ENCODE results near the gene ALDOC. TPM values are rescaled to one million over a fixed set of nuclear protein-coding genes. Genes with fewer than 3 reads are reported as not detected.

ALDOC gene
- total RNA-seq, 1 donor from 2014 or later = 18.3 TPM

DNA sequence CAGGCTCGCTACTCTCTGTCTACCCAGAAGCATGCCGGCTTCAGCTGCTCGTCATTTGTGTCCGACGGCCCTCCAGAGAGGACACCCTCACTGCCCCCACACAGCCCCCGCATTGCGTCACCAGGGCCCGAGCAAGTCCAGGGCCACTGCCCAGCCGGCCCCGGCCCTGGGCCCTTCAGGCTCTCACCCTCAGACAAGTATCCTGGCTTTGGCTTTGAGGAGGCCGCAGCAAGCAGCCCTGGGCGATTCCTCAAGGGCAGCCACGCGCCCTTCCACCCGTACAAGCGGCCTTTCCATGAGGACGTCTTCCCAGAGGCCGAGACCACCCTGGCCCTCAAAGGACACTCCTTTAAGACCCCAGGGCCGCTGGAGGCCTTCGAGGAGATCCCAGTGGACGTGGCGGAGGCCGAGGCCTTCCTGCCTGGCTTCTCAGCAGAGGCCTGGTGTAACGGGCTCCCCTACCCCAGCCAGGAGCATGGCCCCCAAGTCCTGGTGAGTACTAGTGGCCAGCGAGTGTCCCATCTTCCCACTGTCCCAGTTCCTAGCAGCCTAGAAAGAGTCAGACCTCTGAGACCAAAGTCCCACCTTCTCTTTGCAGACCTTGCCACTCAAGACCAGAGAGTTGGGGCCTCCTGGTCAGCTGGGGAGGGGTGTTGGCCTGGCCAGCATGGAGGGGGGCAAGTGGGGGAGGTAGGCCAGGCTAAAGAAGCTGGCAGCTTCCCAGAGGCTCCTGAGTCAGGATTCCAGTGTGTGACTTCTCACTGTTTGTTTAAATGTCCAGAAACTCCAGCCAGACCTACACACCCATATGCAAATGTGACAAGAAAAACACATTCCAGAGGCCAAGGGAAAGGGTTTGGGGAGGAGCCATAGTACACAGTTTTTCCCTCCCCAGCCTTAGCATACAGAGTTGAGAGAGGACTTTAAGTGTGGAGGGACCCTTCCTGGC lies 51.9 kb downstream of the ALDOC start:
- no peak overlapping the region for H3K27ac Mint-ChIP-seq (ENCODE audit: unreplicated experiment)
- no peaks in the 10 kb centered on the region for H3K9me3 Mint-ChIP-seq (ENCODE audit: unreplicated experiment)
- no peak for DNase-seq (ENCODE audit: low spot score)
- peaks cover 5% of the 10 kb centered on the region for H3K4me1 Mint-ChIP-seq (ENCODE audit: unreplicated experiment)
- no peak overlapping the region for H3K4me3 Mint-ChIP-seq (ENCODE audit: unreplicated experiment)
- H3K36me3 Mint-ChIP-seq (ENCODE audit: low read depth, unreplicated experiment) = no peaks in the 10 kb centered on the region
- H3K27me3 Mint-ChIP-seq (ENCODE audit: unreplicated experiment) = peaks cover 9% of the 10 kb centered on the region
- TF ChIP-seq, protein P1, sequence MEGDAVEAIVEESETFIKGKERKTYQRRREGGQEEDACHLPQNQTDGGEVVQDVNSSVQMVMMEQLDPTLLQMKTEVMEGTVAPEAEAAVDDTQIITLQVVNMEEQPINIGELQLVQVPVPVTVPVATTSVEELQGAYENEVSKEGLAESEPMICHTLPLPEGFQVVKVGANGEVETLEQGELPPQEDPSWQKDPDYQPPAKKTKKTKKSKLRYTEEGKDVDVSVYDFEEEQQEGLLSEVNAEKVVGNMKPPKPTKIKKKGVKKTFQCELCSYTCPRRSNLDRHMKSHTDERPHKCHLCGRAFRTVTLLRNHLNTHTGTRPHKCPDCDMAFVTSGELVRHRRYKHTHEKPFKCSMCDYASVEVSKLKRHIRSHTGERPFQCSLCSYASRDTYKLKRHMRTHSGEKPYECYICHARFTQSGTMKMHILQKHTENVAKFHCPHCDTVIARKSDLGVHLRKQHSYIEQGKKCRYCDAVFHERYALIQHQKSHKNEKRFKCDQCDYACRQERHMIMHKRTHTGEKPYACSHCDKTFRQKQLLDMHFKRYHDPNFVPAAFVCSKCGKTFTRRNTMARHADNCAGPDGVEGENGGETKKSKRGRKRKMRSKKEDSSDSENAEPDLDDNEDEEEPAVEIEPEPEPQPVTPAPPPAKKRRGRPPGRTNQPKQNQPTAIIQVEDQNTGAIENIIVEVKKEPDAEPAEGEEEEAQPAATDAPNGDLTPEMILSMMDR (IDR thresholded peaks at IDR 0.05; ENCODE audit: unreplicated experiment) = no peak

DNA sequence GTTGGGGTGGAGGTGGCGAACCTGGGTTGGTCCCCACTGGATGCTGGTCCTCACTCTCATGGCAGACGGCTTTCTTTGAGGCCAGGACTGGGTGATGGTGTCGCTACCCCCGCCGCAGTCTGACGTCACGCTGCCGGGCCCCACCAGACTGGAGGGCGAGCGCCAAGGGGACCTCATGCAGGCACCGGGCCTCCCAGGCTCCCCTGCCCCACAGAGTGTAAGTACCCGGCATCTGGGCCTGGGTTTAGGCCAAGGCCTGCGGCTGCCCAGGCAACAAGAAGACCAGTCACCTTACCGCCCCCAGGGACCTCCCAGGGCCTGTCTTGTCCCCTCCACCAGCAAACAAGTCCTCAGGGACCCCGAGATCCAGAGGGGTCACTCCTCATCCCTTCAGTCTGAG lies 52.8 kb downstream of the ALDOC start:
- Mint-ChIP-seq H3K36me3 (ENCODE audit: low read depth, unreplicated experiment) (no peaks in the 10 kb centered on the region), H3K27ac (ENCODE audit: unreplicated experiment) (no peak overlapping the region), H3K27me3 (ENCODE audit: unreplicated experiment) (peaks cover 8% of the 10 kb centered on the region), H3K4me3 (ENCODE audit: unreplicated experiment) (no peak overlapping the region), H3K9me3 (ENCODE audit: unreplicated experiment) (no peaks in the 10 kb centered on the region), H3K4me1 (ENCODE audit: unreplicated experiment) (peaks cover 6% of the 10 kb centered on the region)
- TF ChIP-seq, protein P1 (IDR thresholded peaks at IDR 0.05; ENCODE audit: unreplicated experiment) = no peak
- no peak for DNase-seq (ENCODE audit: low spot score)

DNA sequence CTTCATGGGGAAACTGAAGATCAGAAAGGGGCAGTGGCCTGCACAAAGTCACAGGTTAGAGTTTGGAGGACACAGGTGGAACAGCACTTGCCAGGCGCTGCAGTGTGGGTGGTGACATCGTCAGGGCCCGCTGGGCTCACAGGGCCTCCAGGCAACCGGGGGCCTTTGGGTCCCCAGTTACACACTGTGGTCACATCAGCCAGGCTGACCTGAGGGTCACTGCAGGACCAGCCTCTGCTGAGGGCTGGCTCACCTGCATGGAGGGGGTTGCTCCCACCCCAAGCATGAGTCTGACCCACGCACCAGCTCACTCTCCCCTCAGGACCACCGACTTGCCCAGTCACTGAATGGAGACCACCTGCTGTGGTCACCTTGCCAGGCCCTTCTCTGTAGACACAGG lies 53.5 kb downstream of the ALDOC start:
- Mint-ChIP-seq H3K27ac (ENCODE audit: unreplicated experiment) (no peak overlapping the region), H3K36me3 (ENCODE audit: low read depth, unreplicated experiment) (no peaks in the 10 kb centered on the region)

More for the DNA sequence above, 53.5 kb downstream of the ALDOC start:
- Mint-ChIP-seq H3K4me3 (ENCODE audit: unreplicated experiment) (no peak overlapping the region), H3K27me3 (ENCODE audit: unreplicated experiment) (peaks cover 6% of the 10 kb centered on the region), H3K9me3 (ENCODE audit: unreplicated experiment) (no peaks in the 10 kb centered on the region), H3K4me1 (ENCODE audit: unreplicated experiment) (peaks cover 7% of the 10 kb centered on the region)
- TF ChIP-seq, protein P1 (IDR thresholded peaks at IDR 0.05; ENCODE audit: unreplicated experiment) = no peak
- DNase-seq (ENCODE audit: low spot score) = no peak

Other genes starting within 250 kb of the ALDOC start
- gene IFT20, start 241.4 kb downstream of the ALDOC start, total RNA-seq (ENCODE audit: unreplicated experiment) = 47.2 TPM
- 104 TPM for gene TNFAIP1, start 241.1 kb downstream of the ALDOC start, total RNA-seq (ENCODE audit: unreplicated experiment)
- gene POLDIP2, start 219.4 kb downstream of the ALDOC start, total RNA-seq (ENCODE audit: unreplicated experiment) = 57.2 TPM
- gene SEBOX, start 211.7 kb downstream of the ALDOC start, total RNA-seq (ENCODE audit: unreplicated experiment) = not detected
- not detected for gene VTN, start 206.6 kb downstream of the ALDOC start, total RNA-seq (ENCODE audit: unreplicated experiment)
- gene SARM1, start 205.2 kb downstream of the ALDOC start, total RNA-seq (ENCODE audit: unreplicated experiment) = 5.8 TPM
- gene SLC46A1, start 170.7 kb downstream of the ALDOC start, total RNA-seq (ENCODE audit: unreplicated experiment) = 5.3 TPM
- gene SLC13A2, start 103.3 kb downstream of the ALDOC start, total RNA-seq (ENCODE audit: unreplicated experiment) = not detected
- gene FOXN1, start 70.5 kb downstream of the ALDOC start, total RNA-seq (ENCODE audit: unreplicated experiment) = not detected
- gene UNC119, start 24.3 kb downstream of the ALDOC start, total RNA-seq (ENCODE audit: unreplicated experiment) = 47.2 TPM
- gene PIGS, start 5.4 kb downstream of the ALDOC start, total RNA-seq (ENCODE audit: unreplicated experiment) = 53.6 TPM
- 28.5 TPM for gene SPAG5, start 22.1 kb upstream of the ALDOC start, total RNA-seq (ENCODE audit: unreplicated experiment)
- 25.1 TPM for gene RSKR, start 37.3 kb upstream of the ALDOC start, total RNA-seq (ENCODE audit: unreplicated experiment)
- 203 TPM for gene BLTP2, start 68.3 kb upstream of the ALDOC start, total RNA-seq (ENCODE audit: unreplicated experiment)
- gene SDF2, start 85.0 kb upstream of the ALDOC start, total RNA-seq (ENCODE audit: unreplicated experiment) = 52.8 TPM
- gene SUPT6H, start 85.3 kb upstream of the ALDOC start, total RNA-seq (ENCODE audit: unreplicated experiment) = 87.4 TPM
- gene PROCA1, start 135.0 kb upstream of the ALDOC start, total RNA-seq (ENCODE audit: unreplicated experiment) = 12.0 TPM
- gene RAB34, start 141.0 kb upstream of the ALDOC start, total RNA-seq (ENCODE audit: unreplicated experiment) = 72.0 TPM
- 1,525 TPM for gene RPL23A, start 143.1 kb upstream of the ALDOC start, total RNA-seq (ENCODE audit: unreplicated experiment)
- gene TLCD1, start 149.3 kb upstream of the ALDOC start, total RNA-seq (ENCODE audit: unreplicated experiment) = 2.4 TPM
- gene NEK8, start 151.9 kb upstream of the ALDOC start, total RNA-seq (ENCODE audit: unreplicated experiment) = 6.7 TPM
- gene TRAF4, start 167.1 kb upstream of the ALDOC start, total RNA-seq (ENCODE audit: unreplicated experiment) = 166 TPM

Data from endothelial cell (in vitro differentiated cells).